Stimulated activated memory B cell treated with anti-CD40 and anti-IgM and Interleukin-4, amounts not matched to agents 10 μg/mL and 1 μg/mL and 100 μg/mL, for 72 hours (primary cell): Measurements from ENCODE around the gene ZNF518A.

Experiments
- ATAC-seq: fragments of 150-1000 bp; cut with Tn5 transposase; 2 replicates; pipeline ENCODE4 v1.10.0; 2021
- H3K27ac Mint-ChIP-seq: one replicate; pipeline ENCODE4 v1.8.0; 2022; ENCODE audit warnings: mild to moderate bottlenecking, mixed read lengths
- H3K27me3 Mint-ChIP-seq: one replicate; pipeline ENCODE4 v1.8.0; 2022; ENCODE audit warnings: mixed read lengths
- H3K36me3 Mint-ChIP-seq: one replicate; pipeline ENCODE4 v1.8.0; 2022; ENCODE audit warnings: mixed read lengths
- H3K4me1 Mint-ChIP-seq: one replicate; pipeline ENCODE4 v1.8.0; 2022; ENCODE audit warnings: mixed read lengths
- H3K4me3 Mint-ChIP-seq: one replicate; pipeline ENCODE4 v1.8.0; 2022; ENCODE audit warnings: mild to moderate bottlenecking, moderate library complexity, mixed read lengths
- H3K9me3 Mint-ChIP-seq: one replicate; pipeline ENCODE4 v1.8.0; 2022; ENCODE audit warnings: mixed read lengths

Gene ZNF518A

GRCh38 chr10:96129387-96130325 is at the start of gene ZNF518A:
TSS of gene ZNF518A (plus strand) at chr10:96130297. CDS start at chr10:96156323, 26,026 bp downstream.
- ATAC-seq = peak; percentile 94
- Mint-ChIP-seq H3K4me1 (peaks cover 6% of the 10 kb centered on the region), H3K36me3 (peaks cover 16% of the 10 kb centered on the region), H3K9me3 (no peaks in the 10 kb centered on the region), H3K4me3 (peak within 1 kb of the TSS; percentile 93), H3K27me3 (peaks cover 40% of the 10 kb centered on the region), H3K27ac (peak within 1 kb of the TSS; percentile 99)

- Mint-ChIP-seq H3K36me3 (peaks cover 58% of the 10 kb centered on the region), H3K4me3 (no peak overlapping the region), H3K9me3 (no peaks in the 10 kb centered on the region), H3K27me3 (no peaks in the 10 kb centered on the region), H3K4me1 (no peaks in the 10 kb centered on the region), H3K27ac (no peak overlapping the region)
- ATAC-seq = no peak
Measured at GRCh38 chr10:96082153-96082552, 47.9 kb upstream of the ZNF518A start.

- no peak for ATAC-seq
- no peak overlapping the region for H3K27ac Mint-ChIP-seq
- H3K27me3 Mint-ChIP-seq = no peaks in the 10 kb centered on the region
- H3K36me3 Mint-ChIP-seq = peaks cover 55% of the 10 kb centered on the region
- H3K4me1 Mint-ChIP-seq = no peaks in the 10 kb centered on the region
- H3K9me3 Mint-ChIP-seq = no peaks in the 10 kb centered on the region
- no peak overlapping the region for H3K4me3 Mint-ChIP-seq
Measured at GRCh38 chr10:96082748-96083147, 47.3 kb upstream of the ZNF518A start.

- no peak for ATAC-seq
- Mint-ChIP-seq H3K27ac (peak overlapping the region; percentile 92), H3K4me3 (peak overlapping the region; percentile 80), H3K4me1 (no peaks in the 10 kb centered on the region), H3K9me3 (peaks cover 3% of the 10 kb centered on the region), H3K27me3 (peaks cover 26% of the 10 kb centered on the region), H3K36me3 (peaks cover 20% of the 10 kb centered on the region)
Measured at GRCh38 chr10:96089116-96089515, 41.0 kb upstream of the ZNF518A start.

- H3K27ac Mint-ChIP-seq = peak overlapping the region; percentile 92
- H3K4me1 Mint-ChIP-seq = no peaks in the 10 kb centered on the region
- ATAC-seq = peak; percentile 96
Measured at GRCh38 chr10:96089670-96090462, 40.2 kb upstream of the ZNF518A start.

GRCh38 chr10:96090463-96090800 is 39.7 kb upstream of the ZNF518A start:
- ATAC-seq = no peak
- Mint-ChIP-seq H3K4me3 (peak overlapping the region; percentile 80), H3K27me3 (peaks cover 37% of the 10 kb centered on the region)

More at GRCh38 chr10:96089670-96090462, 40.2 kb upstream of the ZNF518A start:
- H3K9me3 Mint-ChIP-seq = peaks cover 3% of the 10 kb centered on the region
- peaks cover 31% of the 10 kb centered on the region for H3K27me3 Mint-ChIP-seq
- H3K36me3 Mint-ChIP-seq = peaks cover 13% of the 10 kb centered on the region
- peak overlapping the region; percentile 80 for H3K4me3 Mint-ChIP-seq

GRCh38 chr10:96092999-96093767 is 36.9 kb upstream of the ZNF518A start:
- no peak for ATAC-seq
- H3K27me3 Mint-ChIP-seq = peaks cover 65% of the 10 kb centered on the region

More at GRCh38 chr10:96090463-96090800, 39.7 kb upstream of the ZNF518A start:
- peaks cover 3% of the 10 kb centered on the region for H3K9me3 Mint-ChIP-seq
- peak overlapping the region; percentile 92 for H3K27ac Mint-ChIP-seq
- H3K36me3 Mint-ChIP-seq = peaks cover 7% of the 10 kb centered on the region
- no peaks in the 10 kb centered on the region for H3K4me1 Mint-ChIP-seq

GRCh38 chr10:96093948-96094347 is 36.1 kb upstream of the ZNF518A start:
- no peak for ATAC-seq
- H3K36me3 Mint-ChIP-seq = peaks cover 7% of the 10 kb centered on the region
- peaks cover 6% of the 10 kb centered on the region for H3K4me1 Mint-ChIP-seq
- peaks cover 72% of the 10 kb centered on the region for H3K27me3 Mint-ChIP-seq
- H3K27ac Mint-ChIP-seq = no peak overlapping the region
- H3K4me3 Mint-ChIP-seq = no peak overlapping the region
- H3K9me3 Mint-ChIP-seq = peaks cover 3% of the 10 kb centered on the region

More at GRCh38 chr10:96092999-96093767, 36.9 kb upstream of the ZNF518A start:
- H3K27ac Mint-ChIP-seq = no peak overlapping the region
- H3K4me1 Mint-ChIP-seq = peaks cover 6% of the 10 kb centered on the region
- H3K4me3 Mint-ChIP-seq = no peak overlapping the region
- peaks cover 3% of the 10 kb centered on the region for H3K9me3 Mint-ChIP-seq
- H3K36me3 Mint-ChIP-seq = peaks cover 7% of the 10 kb centered on the region

GRCh38 chr10:96096958-96097357 is 33.1 kb upstream of the ZNF518A start:
- H3K4me3 Mint-ChIP-seq = no peak overlapping the region
- H3K27me3 Mint-ChIP-seq = peaks cover 96% of the 10 kb centered on the region
- peaks cover 6% of the 10 kb centered on the region for H3K4me1 Mint-ChIP-seq
- no peak for ATAC-seq
- H3K9me3 Mint-ChIP-seq = peaks cover 3% of the 10 kb centered on the region
- H3K27ac Mint-ChIP-seq = no peak overlapping the region
- peaks cover 7% of the 10 kb centered on the region for H3K36me3 Mint-ChIP-seq

- peaks cover 87% of the 10 kb centered on the region for H3K27me3 Mint-ChIP-seq
- no peak overlapping the region for H3K27ac Mint-ChIP-seq
- no peak for ATAC-seq
- peaks cover 6% of the 10 kb centered on the region for H3K4me1 Mint-ChIP-seq
- no peak overlapping the region for H3K4me3 Mint-ChIP-seq
- no peaks in the 10 kb centered on the region for H3K9me3 Mint-ChIP-seq
- H3K36me3 Mint-ChIP-seq = peaks cover 3% of the 10 kb centered on the region
Measured at GRCh38 chr10:96097865-96098264, 32.2 kb upstream of the ZNF518A start.

GRCh38 chr10:96107623-96108038 is 22.5 kb upstream of the ZNF518A start:
- Mint-ChIP-seq H3K36me3 (peaks cover 6% of the 10 kb centered on the region), H3K4me1 (no peaks in the 10 kb centered on the region), H3K9me3 (peaks cover 7% of the 10 kb centered on the region), H3K27me3 (peaks cover 77% of the 10 kb centered on the region), H3K4me3 (no peak overlapping the region), H3K27ac (no peak overlapping the region)
- no peak for ATAC-seq

- Mint-ChIP-seq H3K27me3 (peaks cover 92% of the 10 kb centered on the region), H3K36me3 (peaks cover 6% of the 10 kb centered on the region)
Measured at GRCh38 chr10:96112531-96112930, 17.6 kb upstream of the ZNF518A start.

GRCh38 chr10:96118604-96119450 is 11.3 kb upstream of the ZNF518A start:
- Mint-ChIP-seq H3K36me3 (no peaks in the 10 kb centered on the region), H3K27me3 (peaks cover 84% of the 10 kb centered on the region), H3K4me3 (no peak overlapping the region), H3K4me1 (no peaks in the 10 kb centered on the region), H3K9me3 (peaks cover 5% of the 10 kb centered on the region), H3K27ac (no peak overlapping the region)
- ATAC-seq = no peak

More at GRCh38 chr10:96112531-96112930, 17.6 kb upstream of the ZNF518A start:
- Mint-ChIP-seq H3K27ac (no peak overlapping the region), H3K4me1 (no peaks in the 10 kb centered on the region), H3K9me3 (peaks cover 12% of the 10 kb centered on the region), H3K4me3 (no peak overlapping the region)
- no peak for ATAC-seq

- peaks cover 89% of the 10 kb centered on the region for H3K27me3 Mint-ChIP-seq
- no peak overlapping the region for H3K27ac Mint-ChIP-seq
- H3K4me3 Mint-ChIP-seq = no peak overlapping the region
- ATAC-seq = no peak
- no peaks in the 10 kb centered on the region for H3K9me3 Mint-ChIP-seq
- H3K36me3 Mint-ChIP-seq = peaks cover 8% of the 10 kb centered on the region
- H3K4me1 Mint-ChIP-seq = no peaks in the 10 kb centered on the region
Measured at GRCh38 chr10:96122824-96123223, 7.3 kb upstream of the ZNF518A start.
